ENCODE results near the gene ADAMTSL3. TPM values are rescaled to one million over a fixed set of nuclear protein-coding genes. Genes with fewer than 3 reads are reported as not detected.

Gene ADAMTSL3
- total RNA-seq, 2 donors from 2014 or later: 1.6 to 8.7 TPM

GRCh38 chr15:83848315-83849050 is 194.6 kb downstream of the ADAMTSL3 start:
- intact Hi-C loops (cut with DNase I, micrococcal nuclease): no loop called here
- no peak for DNase-seq
- ATAC-seq: no peak

GRCh38 chr15:83850015-83850414 is 196.1 kb downstream of the ADAMTSL3 start:
- no peak for ATAC-seq
- no peak for DNase-seq
- intact Hi-C loops (cut with DNase I, micrococcal nuclease): no loop called here

GRCh38 chr15:83850501-83851245 is 196.8 kb downstream of the ADAMTSL3 start:
- ATAC-seq (no peak), DNase-seq (no peak)
- intact Hi-C loops (cut with DNase I, micrococcal nuclease): no loop called here

- ATAC-seq (no peak), DNase-seq (no peak)
- intact Hi-C loops (cut with DNase I, micrococcal nuclease): no loop called here
Observed at GRCh38 chr15:83853232-83853631, 199.3 kb downstream of the ADAMTSL3 start.

- no peak for ATAC-seq
- DNase-seq: no peak
- intact Hi-C loops (cut with DNase I, micrococcal nuclease): no loop called here
Observed at GRCh38 chr15:83854321-83854720, 200.4 kb downstream of the ADAMTSL3 start.

GRCh38 chr15:83854950-83855707 is 201.2 kb downstream of the ADAMTSL3 start:
- DNase-seq (no peak), ATAC-seq (no peak)
- intact Hi-C loops (cut with DNase I, micrococcal nuclease): no loop called here

GRCh38 chr15:83855956-83856355 is 202.0 kb downstream of the ADAMTSL3 start:
- no peak for DNase-seq
- ATAC-seq: no peak
- intact Hi-C loops (cut with DNase I, micrococcal nuclease): no loop called here

GRCh38 chr15:83858820-83859505 is 205.0 kb downstream of the ADAMTSL3 start:
- intact Hi-C loops (cut with DNase I, micrococcal nuclease): no loop called here
- ATAC-seq (no peak), DNase-seq (no peak)

- ATAC-seq (no peak), DNase-seq (no peak)
- intact Hi-C loops (cut with DNase I, micrococcal nuclease): no loop called here
Observed at GRCh38 chr15:83866692-83867091, 212.8 kb downstream of the ADAMTSL3 start.

GRCh38 chr15:83869341-83869740 is 215.4 kb downstream of the ADAMTSL3 start:
- ATAC-seq (no peak), DNase-seq (no peak)

GRCh38 chr15:83871808-83872559 is 218.1 kb downstream of the ADAMTSL3 start:
- intact Hi-C loops (cut with DNase I, micrococcal nuclease): no loop called here
- DNase-seq (no peak), ATAC-seq (no peak)

More at GRCh38 chr15:83869341-83869740, 215.4 kb downstream of the ADAMTSL3 start:
- intact Hi-C loops (cut with DNase I, micrococcal nuclease): no loop called here

- intact Hi-C loops (cut with DNase I, micrococcal nuclease): no loop called here
- ATAC-seq: no peak
- no peak for DNase-seq
Observed at GRCh38 chr15:83873966-83874365, 220.0 kb downstream of the ADAMTSL3 start.

GRCh38 chr15:83880529-83880928 is 226.6 kb downstream of the ADAMTSL3 start:
- ATAC-seq: no peak
- intact Hi-C loops (cut with DNase I, micrococcal nuclease): no loop called here
- no peak for DNase-seq

- DNase-seq: no peak
- ATAC-seq: no peak
- intact Hi-C loops (cut with DNase I, micrococcal nuclease): no loop called here
Observed at GRCh38 chr15:83881156-83881555, 227.2 kb downstream of the ADAMTSL3 start.

- DNase-seq (no peak), ATAC-seq (no peak)
- intact Hi-C loops (cut with DNase I, micrococcal nuclease): no loop called here
Observed at GRCh38 chr15:83886321-83886720, 232.4 kb downstream of the ADAMTSL3 start.

GRCh38 chr15:83887404-83887803 is 233.5 kb downstream of the ADAMTSL3 start:
- ATAC-seq: no peak
- intact Hi-C loops (cut with DNase I, micrococcal nuclease): no loop called here
- DNase-seq: no peak

GRCh38 chr15:83887961-83888360 is 234.0 kb downstream of the ADAMTSL3 start:
- no peak for DNase-seq
- intact Hi-C loops (cut with DNase I, micrococcal nuclease): no loop called here
- ATAC-seq: no peak

- DNase-seq (no peak), ATAC-seq (no peak)
- intact Hi-C loops (cut with DNase I, micrococcal nuclease): no loop called here
Observed at GRCh38 chr15:83889995-83890394, 236.1 kb downstream of the ADAMTSL3 start.
